ENCODE results near the gene INPP5A. TPM values are rescaled to one million over a fixed set of nuclear protein-coding genes. Genes with fewer than 3 reads are reported as not detected.

INPP5A gene
- total and polyA plus RNA-seq, 4 donors = 34.7 to 43.5 (median 41.2) TPM

- Histone ChIP-seq H3K9me3 (ENCODE audit: control insufficient read depth, insufficient read depth, low read length) (no peaks in the 10 kb centered on the region), H3K27me3 (ENCODE audit: control insufficient read depth, insufficient read depth, low read length) (no peaks in the 10 kb centered on the region), H3K36me3 (ENCODE audit: control insufficient read depth, insufficient read depth, low read length) (peaks cover 37% of the 10 kb centered on the region), H3K4me1 (ENCODE audit: control insufficient read depth, insufficient read depth, low read length) (no peaks in the 10 kb centered on the region), H3K4me3 (ENCODE audit: low read depth, low read length) (no peak overlapping the region), H3K27ac (ENCODE audit: low read depth, low read length) (no peak overlapping the region)
- no peak for DNase-seq (ENCODE audit: low read depth in 4 of 6, low spot score in 6 of 6)
- WGBS (ENCODE audit: insufficient coverage) = no CpG with 5 or more reads among the region's 2 CpGs
These were observed 154.7 kb downstream of the INPP5A start for GRCh38 chr10:132692311-132692710.

DNA sequence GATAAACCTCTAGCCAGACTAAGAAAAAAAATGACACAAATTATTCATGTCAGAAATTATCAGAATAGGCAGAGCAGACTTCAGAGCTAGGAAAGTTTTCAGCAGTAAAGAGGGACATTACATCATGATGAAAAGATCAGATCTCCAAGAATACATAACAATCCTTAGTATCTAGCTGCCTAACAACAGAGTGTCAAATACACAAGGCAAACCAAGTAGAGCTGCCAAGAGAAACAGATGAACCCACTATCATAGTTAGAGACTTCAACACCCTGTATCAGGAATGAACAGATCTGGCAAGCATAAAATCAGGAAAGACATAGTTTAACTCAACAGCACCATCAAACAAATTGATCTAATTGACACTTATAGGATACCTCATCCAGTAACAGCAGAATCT lies 156.1 kb downstream of the INPP5A start:
- Histone ChIP-seq H3K4me1 (ENCODE audit: control insufficient read depth, insufficient read depth, low read length) (peaks cover 7% of the 10 kb centered on the region), H3K27me3 (ENCODE audit: control insufficient read depth, insufficient read depth, low read length) (no peaks in the 10 kb centered on the region), H3K27ac (ENCODE audit: low read depth, low read length) (no peak overlapping the region)

GRCh38 chr10:132696204-132696603 lies 158.6 kb downstream of the INPP5A start:
- Histone ChIP-seq H3K4me3 (ENCODE audit: low read depth, low read length) (no peak overlapping the region), H3K4me1 (ENCODE audit: control insufficient read depth, insufficient read depth, low read length) (peaks cover 30% of the 10 kb centered on the region), H3K36me3 (ENCODE audit: control insufficient read depth, insufficient read depth, low read length) (peaks cover 36% of the 10 kb centered on the region), H3K27ac (ENCODE audit: low read depth, low read length) (no peak overlapping the region), H3K27me3 (ENCODE audit: control insufficient read depth, insufficient read depth, low read length) (no peaks in the 10 kb centered on the region), H3K9me3 (ENCODE audit: control insufficient read depth, insufficient read depth, low read length) (no peaks in the 10 kb centered on the region)
- peak in 1 of 6 donors; percentile 35 for DNase-seq (ENCODE audit: low read depth in 4 of 6, low spot score in 6 of 6)
- WGBS (ENCODE audit: insufficient coverage) = 73% methylated on average over 2 of the region's 2 CpGs

More for the DNA sequence above, 156.1 kb downstream of the INPP5A start:
- peaks cover 37% of the 10 kb centered on the region for H3K36me3 ChIP-seq (ENCODE audit: control insufficient read depth, insufficient read depth, low read length)
- no peaks in the 10 kb centered on the region for H3K9me3 ChIP-seq (ENCODE audit: control insufficient read depth, insufficient read depth, low read length)
- DNase-seq (ENCODE audit: low read depth in 4 of 6, low spot score in 6 of 6) = no peak
- no peak overlapping the region for H3K4me3 ChIP-seq (ENCODE audit: low read depth, low read length)

- Histone ChIP-seq H3K9me3 (ENCODE audit: control insufficient read depth, insufficient read depth, low read length) (no peaks in the 10 kb centered on the region), H3K27me3 (ENCODE audit: control insufficient read depth, insufficient read depth, low read length) (no peaks in the 10 kb centered on the region), H3K27ac (ENCODE audit: low read depth, low read length) (no peak overlapping the region), H3K4me3 (ENCODE audit: low read depth, low read length) (no peak overlapping the region), H3K36me3 (ENCODE audit: control insufficient read depth, insufficient read depth, low read length) (peaks cover 34% of the 10 kb centered on the region), H3K4me1 (ENCODE audit: control insufficient read depth, insufficient read depth, low read length) (peaks cover 37% of the 10 kb centered on the region)
- WGBS (ENCODE audit: insufficient coverage) = 91% methylated on average over 8 of the region's 13 CpGs
- no peak for DNase-seq (ENCODE audit: low read depth in 4 of 6, low spot score in 6 of 6)
These were observed 159.4 kb downstream of the INPP5A start for GRCh38 chr10:132696728-132697577.

GRCh38 chr10:132697578-132698200 lies 160.1 kb downstream of the INPP5A start:
- DNase-seq (ENCODE audit: low read depth in 4 of 6, low spot score in 6 of 6) = no peak
- WGBS (ENCODE audit: insufficient coverage) = 87% methylated on average over 21 of the region's 21 CpGs
- peaks cover 36% of the 10 kb centered on the region for H3K36me3 ChIP-seq (ENCODE audit: control insufficient read depth, insufficient read depth, low read length)
- no peaks in the 10 kb centered on the region for H3K27me3 ChIP-seq (ENCODE audit: control insufficient read depth, insufficient read depth, low read length)
- H3K4me1 ChIP-seq (ENCODE audit: control insufficient read depth, insufficient read depth, low read length) = peaks cover 38% of the 10 kb centered on the region
- H3K9me3 ChIP-seq (ENCODE audit: control insufficient read depth, insufficient read depth, low read length) = no peaks in the 10 kb centered on the region
- H3K4me3 ChIP-seq (ENCODE audit: low read depth, low read length) = no peak overlapping the region
- no peak overlapping the region for H3K27ac ChIP-seq (ENCODE audit: low read depth, low read length)

GRCh38 chr10:132698211-132698751 lies 160.7 kb downstream of the INPP5A start:
- Histone ChIP-seq H3K9me3 (ENCODE audit: control insufficient read depth, insufficient read depth, low read length) (no peaks in the 10 kb centered on the region), H3K27ac (ENCODE audit: low read depth, low read length) (no peak overlapping the region), H3K4me1 (ENCODE audit: control insufficient read depth, insufficient read depth, low read length) (peaks cover 38% of the 10 kb centered on the region), H3K36me3 (ENCODE audit: control insufficient read depth, insufficient read depth, low read length) (peaks cover 42% of the 10 kb centered on the region), H3K27me3 (ENCODE audit: control insufficient read depth, insufficient read depth, low read length) (no peaks in the 10 kb centered on the region), H3K4me3 (ENCODE audit: low read depth, low read length) (no peak overlapping the region)
- 87% methylated on average over 23 of the region's 24 CpGs for WGBS (ENCODE audit: insufficient coverage)
- DNase-seq (ENCODE audit: low read depth in 4 of 6, low spot score in 6 of 6) = peak in 1 of 6 donors; percentile 53

GRCh38 chr10:132698761-132699391 lies 161.3 kb downstream of the INPP5A start:
- no peak overlapping the region for H3K27ac ChIP-seq (ENCODE audit: low read depth, low read length)
- no peak for DNase-seq (ENCODE audit: low read depth in 4 of 6, low spot score in 6 of 6)
- peaks cover 48% of the 10 kb centered on the region for H3K36me3 ChIP-seq (ENCODE audit: control insufficient read depth, insufficient read depth, low read length)
- peaks cover 38% of the 10 kb centered on the region for H3K4me1 ChIP-seq (ENCODE audit: control insufficient read depth, insufficient read depth, low read length)
- H3K27me3 ChIP-seq (ENCODE audit: control insufficient read depth, insufficient read depth, low read length) = no peaks in the 10 kb centered on the region
- WGBS (ENCODE audit: insufficient coverage) = 95% methylated on average over 28 of the region's 28 CpGs
- no peaks in the 10 kb centered on the region for H3K9me3 ChIP-seq (ENCODE audit: control insufficient read depth, insufficient read depth, low read length)
- H3K4me3 ChIP-seq (ENCODE audit: low read depth, low read length) = no peak overlapping the region

DNA sequence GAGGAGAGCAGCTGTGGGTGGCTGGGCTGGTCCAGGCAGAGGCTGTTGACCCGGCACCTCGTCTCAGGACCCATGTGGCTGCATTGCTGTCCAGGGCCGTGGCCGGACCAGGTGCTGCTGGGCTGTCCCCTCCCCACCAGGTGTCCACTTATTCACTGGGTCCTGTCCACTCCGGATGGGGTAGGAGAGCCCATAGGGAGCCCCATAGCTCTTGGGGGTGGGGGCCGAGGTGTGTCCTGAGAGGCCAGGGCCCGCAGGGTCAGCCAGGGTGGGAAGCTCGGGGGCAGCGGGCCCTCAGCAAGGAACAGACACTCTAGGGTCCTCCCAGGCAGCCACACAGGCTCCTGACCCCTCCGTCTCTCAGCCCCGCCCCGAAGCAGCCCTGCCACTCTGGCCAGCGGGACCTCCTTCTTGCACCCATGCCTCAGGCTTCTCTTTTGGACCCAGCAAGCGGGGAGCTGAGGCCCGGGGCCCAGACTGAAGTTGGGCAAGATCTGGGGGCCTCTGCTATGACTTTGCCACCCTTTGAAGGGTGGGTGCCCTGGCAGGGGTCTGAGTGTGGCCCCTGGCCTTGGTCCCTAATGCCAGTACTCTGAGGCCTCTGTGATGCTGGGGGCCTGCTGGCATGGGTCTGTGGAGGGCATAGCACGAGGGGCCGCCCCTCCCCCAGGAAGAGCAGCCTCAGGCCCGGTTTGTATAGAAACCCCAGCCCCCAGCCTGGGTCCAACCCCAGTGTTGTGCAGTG lies 162.0 kb downstream of the INPP5A start:
- no peak overlapping the region for H3K4me3 ChIP-seq (ENCODE audit: low read depth, low read length)
- no peaks in the 10 kb centered on the region for H3K9me3 ChIP-seq (ENCODE audit: control insufficient read depth, insufficient read depth, low read length)
- H3K27me3 ChIP-seq (ENCODE audit: control insufficient read depth, insufficient read depth, low read length) = no peaks in the 10 kb centered on the region
- H3K4me1 ChIP-seq (ENCODE audit: control insufficient read depth, insufficient read depth, low read length) = peaks cover 38% of the 10 kb centered on the region
- no peak for DNase-seq (ENCODE audit: low read depth in 4 of 6, low spot score in 6 of 6)
- H3K27ac ChIP-seq (ENCODE audit: low read depth, low read length) = no peak overlapping the region
- peaks cover 54% of the 10 kb centered on the region for H3K36me3 ChIP-seq (ENCODE audit: control insufficient read depth, insufficient read depth, low read length)
- WGBS (ENCODE audit: insufficient coverage) = 90% methylated on average over 18 of the region's 18 CpGs
